Stimulated activated naive CD8-positive, alpha-beta T cell treated with anti-CD3 and anti-CD28 coated beads, Interleukin-15, Interleukin-2, amounts not matched to agents 100 U/mL and 50 U/mL, for 24 hours (primary cell): ENCODE data around the gene VSTM5.
A peak's percentile ranks its signal among the peaks of the same experiment; 100 is the strongest.
"Not testable (repeated sequence)": the region's sequence is repeated elsewhere in the genome, so short reads cannot be mapped to it uniquely, and the experiment has no call there.

Source experiments
- ATAC-seq: fragments of 150-1000 bp; cut with Tn5 transposase; one replicate; pipeline ENCODE4 v1.10.0; 2021
- DNase-seq: peaks from one replicate; pipeline ENCODE4 v3.0.0; 2021

Gene VSTM5

GRCh38 chr11:93796441-93797231, 53.8 kb downstream of the VSTM5 start:
- DNase-seq (no peak), ATAC-seq (no peak)

GRCh38 chr11:93791493-93791892, 58.9 kb downstream of the VSTM5 start:
- no peak for ATAC-seq
- DNase-seq = no peak

GRCh38 chr11:93784935-93785360, 65.5 kb downstream of the VSTM5 start:
- peak; percentile 33 for ATAC-seq
- peak; percentile 20 for DNase-seq

GRCh38 chr11:93784145-93784934, 66.1 kb downstream of the VSTM5 start, which contains the start of gene MED17:
Gene MED17 (plus strand): TSS chr11:93784282. CDS start chr11:93784514, 232 bp downstream.
- peak; percentile 99 for ATAC-seq

GRCh38 chr11:93783765-93784144, 66.7 kb downstream of the VSTM5 start:
- DNase-seq (no peak), ATAC-seq (peak; percentile 48)

More at GRCh38 chr11:93784145-93784934, 66.1 kb downstream of the VSTM5 start, which contains the start of gene MED17:
- peak; percentile 90 for DNase-seq

- DNase-seq (no peak), ATAC-seq (no peak)
Measured at GRCh38 chr11:93783362-93783761, 67.1 kb downstream of the VSTM5 start.

GRCh38 chr11:93775289-93775688, 75.1 kb downstream of the VSTM5 start:
- DNase-seq (peak; percentile 32), ATAC-seq (no peak)

GRCh38 chr11:93774560-93774959, 75.9 kb downstream of the VSTM5 start:
- ATAC-seq, DNase-seq: not testable (repeated sequence)

GRCh38 chr11:93773601-93774200, 76.7 kb downstream of the VSTM5 start:
- DNase-seq = no peak
- peak; percentile 14 for ATAC-seq

GRCh38 chr11:93773045-93773477, 77.4 kb downstream of the VSTM5 start:
- no peak for ATAC-seq
- no peak for DNase-seq

GRCh38 chr11:93772123-93772522, 78.3 kb downstream of the VSTM5 start:
- ATAC-seq = no peak
- no peak for DNase-seq

GRCh38 chr11:93770160-93770559, 80.3 kb downstream of the VSTM5 start:
- ATAC-seq = no peak
- no peak for DNase-seq
